GM21367 (cell line): ENCODE results near the gene CYP4F3.
"Not testable (repeated sequence)": the region's sequence is repeated elsewhere in the genome, so short reads cannot be mapped to it uniquely, and the experiment has no call there.

Source experiments
- ATAC-seq: cut with Tn5 transposase; IDR thresholded peaks from one replicate; pipeline ENCODE4 v1.9.1; 2021; ENCODE audit not compliant: unreplicated experiment

CYP4F3 gene

DNA sequence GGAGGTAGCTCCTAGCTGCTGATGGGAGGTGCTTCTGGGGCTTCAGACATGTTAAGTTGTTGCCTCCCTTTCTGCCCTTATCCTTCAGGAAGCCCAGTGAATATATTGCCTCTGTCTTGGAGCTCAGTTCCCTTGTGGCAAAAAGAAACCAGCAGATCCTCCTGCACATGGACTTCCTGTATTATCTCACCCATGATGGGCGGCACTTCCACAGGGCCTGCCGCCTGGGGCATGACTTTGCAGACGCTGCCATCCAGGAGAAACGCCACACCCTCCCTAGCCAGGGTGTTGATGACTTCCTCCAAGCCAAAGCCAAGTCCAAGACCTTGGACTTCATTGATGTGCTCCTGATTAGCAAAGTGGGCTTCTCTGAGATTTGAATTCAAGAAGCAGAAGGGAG is 26.2 kb downstream of the CYP4F3 start:
- ATAC-seq, result no peak

- no peak for ATAC-seq
These were observed 28.7 kb downstream of the CYP4F3 start for GRCh38 chr19:15669440-15669839.

DNA sequence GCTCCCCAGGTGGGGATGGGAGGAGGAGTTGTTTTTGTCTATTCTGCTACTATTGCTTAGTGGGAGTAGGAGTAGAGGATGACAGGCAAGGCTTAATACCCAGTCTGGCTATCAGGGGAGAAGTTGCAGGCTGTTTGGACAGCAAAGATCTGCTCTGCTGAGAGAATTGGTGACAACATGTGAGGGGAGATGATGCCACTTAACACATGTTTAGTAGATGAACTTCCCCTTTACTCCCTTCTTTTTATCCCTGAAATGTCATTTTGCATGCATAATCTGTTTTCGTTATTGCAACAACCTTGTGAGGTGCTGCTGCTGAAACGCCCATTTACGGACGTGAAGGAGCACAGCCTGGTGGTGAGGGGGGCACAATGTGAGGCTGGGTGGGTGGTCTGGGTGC is 29.2 kb downstream of the CYP4F3 start:
- no peak for ATAC-seq

- ATAC-seq, result no peak
These were observed 30.6 kb downstream of the CYP4F3 start for GRCh38 chr19:15671237-15671821.

DNA sequence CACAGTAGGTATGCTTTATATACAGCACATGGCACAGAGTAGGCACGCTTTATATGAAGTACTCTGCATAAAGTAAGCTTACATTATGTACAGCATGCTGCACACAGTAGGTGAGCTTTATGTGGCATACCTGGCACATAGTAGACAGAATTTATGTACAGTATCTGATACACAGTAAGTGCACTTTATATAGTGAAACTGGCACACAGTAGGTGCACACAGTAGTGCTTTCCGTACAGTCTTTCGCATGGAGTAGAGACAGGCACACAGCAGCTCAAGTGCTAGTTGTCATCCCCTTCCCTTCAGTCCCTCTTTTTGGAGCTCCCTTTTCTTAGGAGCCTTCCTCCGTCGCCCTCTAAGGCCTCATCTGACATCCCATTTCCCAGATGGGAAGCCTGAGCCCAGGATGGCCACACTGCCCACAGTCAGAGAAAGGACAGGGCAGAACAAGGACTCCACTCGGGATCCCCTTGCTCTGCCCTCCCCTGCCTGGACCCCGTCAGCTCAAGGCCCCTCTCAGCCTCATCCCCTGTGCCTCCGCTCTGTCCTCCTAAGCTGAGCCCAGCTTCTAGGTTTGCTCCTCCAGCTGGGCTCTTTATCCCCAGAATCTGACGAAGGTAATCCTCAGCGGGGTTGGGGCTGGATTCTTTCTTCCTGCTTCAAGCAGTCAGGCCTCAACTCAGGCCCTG is 31.3 kb downstream of the CYP4F3 start:
- ATAC-seq, result no peak

DNA sequence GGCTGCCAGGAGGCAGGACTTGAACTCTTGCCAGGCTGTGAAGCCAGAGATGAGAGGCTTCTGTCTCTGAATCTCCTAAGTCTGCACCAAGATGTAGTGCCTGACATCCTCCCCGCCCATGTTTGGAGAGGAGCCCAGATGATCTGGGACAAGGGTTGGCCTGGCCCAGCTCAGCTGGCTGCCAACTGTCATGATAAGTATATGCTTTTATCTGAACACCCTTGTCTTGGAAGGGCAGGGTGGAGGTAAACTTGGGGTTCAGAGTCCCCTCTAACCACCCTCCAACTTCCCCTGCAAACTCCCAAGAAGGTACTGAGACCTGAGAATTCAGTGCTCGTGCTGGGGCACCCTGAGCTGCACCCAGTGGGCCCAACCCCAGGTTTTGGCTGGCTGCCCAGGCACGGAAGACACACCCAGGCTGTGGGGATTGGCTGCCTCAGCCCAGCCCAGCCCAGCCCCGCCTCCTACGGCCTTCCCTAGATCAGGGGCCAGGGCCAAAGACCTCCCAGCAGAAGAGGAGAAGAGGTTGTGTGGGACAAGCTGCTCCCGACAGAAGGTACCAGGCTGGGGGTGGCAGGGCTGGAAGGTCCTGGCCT is 32.0 kb downstream of the CYP4F3 start, which contains the start of gene CYP4F12:
TSS of gene CYP4F12 (plus strand) at position 508 of the 596 bp plus-strand sequence. CDS start 443 bp downstream, outside the sequence.
- no peak for ATAC-seq

DNA sequence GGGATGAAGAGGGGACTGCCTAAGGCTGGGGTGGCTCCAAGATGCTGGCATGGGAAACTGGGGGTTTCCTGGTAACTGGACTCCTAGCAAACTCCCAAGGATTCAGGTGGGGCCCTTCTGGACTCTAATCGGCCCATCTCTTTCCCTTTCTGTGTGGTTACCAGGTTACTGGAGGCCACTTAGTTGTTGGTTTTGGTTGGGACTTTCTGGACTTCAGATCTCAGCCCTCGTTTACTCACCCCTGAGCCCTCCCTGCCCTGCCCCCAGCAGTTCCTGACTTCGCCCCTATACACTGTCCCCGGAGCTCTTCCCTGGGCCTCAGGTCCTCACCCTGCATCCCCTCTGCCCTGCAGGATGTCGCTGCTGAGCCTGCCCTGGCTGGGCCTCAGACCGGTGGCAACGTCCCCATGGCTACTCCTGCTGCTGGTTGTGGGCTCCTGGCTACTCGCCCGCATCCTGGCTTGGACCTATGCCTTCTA is 32.5 kb downstream of the CYP4F3 start:
- no peak for ATAC-seq

GRCh38 chr19:15675560-15675959 is 34.9 kb downstream of the CYP4F3 start:
- ATAC-seq, result no peak

- ATAC-seq, result no peak
These were observed 38.4 kb downstream of the CYP4F3 start for GRCh38 chr19:15679089-15679488.

DNA sequence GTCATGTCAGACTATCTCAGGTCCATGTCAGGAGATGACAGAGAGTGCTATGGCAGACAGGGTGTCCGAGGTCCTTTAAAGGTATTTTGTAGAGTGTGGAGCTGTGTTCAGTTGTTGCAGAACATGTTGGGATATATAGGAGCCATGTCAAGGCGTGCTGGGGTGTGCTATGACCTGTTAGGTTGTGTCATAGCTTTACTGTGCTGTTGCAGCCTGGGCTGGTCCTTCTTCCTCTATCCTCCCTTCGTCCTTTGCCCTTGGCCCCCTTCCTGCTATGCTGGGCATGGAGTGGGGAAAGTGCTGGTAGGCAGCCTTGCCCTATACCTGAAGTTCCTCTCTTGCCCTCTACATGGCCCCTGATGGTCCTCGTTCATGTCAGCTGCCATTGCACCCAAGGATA is 39.2 kb downstream of the CYP4F3 start:
- not testable (repeated sequence) for ATAC-seq

DNA sequence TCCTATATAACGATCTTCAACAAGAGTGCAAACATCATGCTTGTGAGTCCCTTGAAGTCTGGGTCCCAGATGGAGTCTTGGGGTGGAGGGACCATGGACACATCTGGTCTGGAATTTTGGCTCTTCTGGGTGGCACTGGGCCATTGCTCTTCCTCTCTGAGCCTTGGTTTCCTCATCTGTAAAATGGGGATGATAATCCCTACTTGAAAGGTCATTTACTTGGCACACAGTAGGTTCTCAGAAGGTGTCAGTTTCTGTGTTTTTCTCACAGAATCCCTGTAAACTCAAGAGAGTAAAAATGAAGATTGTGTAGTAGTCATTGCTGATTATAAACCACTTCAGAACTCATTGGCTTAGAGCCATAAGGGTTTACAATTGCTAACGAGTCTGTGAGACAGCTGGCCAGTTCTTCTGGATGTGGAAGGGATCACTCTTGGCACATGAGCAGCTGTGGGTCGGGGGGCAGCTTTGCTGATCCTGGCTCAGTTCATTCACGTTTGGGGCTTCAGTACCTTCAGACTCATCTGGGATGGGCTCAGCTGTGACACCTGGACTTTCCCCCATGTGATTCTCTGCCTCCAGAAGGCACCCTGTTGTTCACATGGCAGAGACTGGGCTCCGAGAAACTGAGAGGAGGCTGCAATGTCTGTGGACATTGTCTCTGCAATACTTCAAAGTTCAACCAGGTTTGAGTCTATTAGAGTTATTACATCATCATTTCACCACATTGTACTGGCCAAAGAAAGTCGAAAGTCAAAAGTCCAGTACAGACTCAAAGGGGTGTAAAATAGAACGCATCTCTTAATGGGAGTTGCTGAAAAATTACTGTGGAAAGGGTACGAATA is 40.0 kb downstream of the CYP4F3 start:
- no peak for ATAC-seq

- no peak for ATAC-seq
These were observed 42.7 kb downstream of the CYP4F3 start for GRCh38 chr19:15683411-15683810.

DNA sequence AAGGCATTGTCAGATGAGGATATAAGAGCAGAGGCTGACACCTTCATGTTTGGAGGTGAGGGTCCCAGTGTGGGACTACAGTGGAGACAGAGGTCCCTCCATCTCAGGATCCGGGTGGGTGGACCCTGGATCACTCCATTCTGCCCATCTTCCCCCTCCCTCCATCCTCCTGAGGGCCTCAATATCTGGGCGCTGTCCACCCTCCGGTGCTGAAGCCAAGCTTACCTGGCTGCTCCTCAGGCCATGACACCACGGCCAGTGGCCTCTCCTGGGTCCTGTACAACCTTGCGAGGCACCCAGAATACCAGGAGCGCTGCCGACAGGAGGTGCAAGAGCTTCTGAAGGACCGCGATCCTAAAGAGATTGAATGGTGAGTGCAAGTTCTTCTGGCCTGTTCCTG is 44.1 kb downstream of the CYP4F3 start:
- ATAC-seq, result no peak

- no peak for ATAC-seq
These were observed 56.0 kb downstream of the CYP4F3 start for GRCh38 chr19:15696654-15697194.

- ATAC-seq, result no peak
These were observed 61.2 kb downstream of the CYP4F3 start for GRCh38 chr19:15701757-15702533.

DNA sequence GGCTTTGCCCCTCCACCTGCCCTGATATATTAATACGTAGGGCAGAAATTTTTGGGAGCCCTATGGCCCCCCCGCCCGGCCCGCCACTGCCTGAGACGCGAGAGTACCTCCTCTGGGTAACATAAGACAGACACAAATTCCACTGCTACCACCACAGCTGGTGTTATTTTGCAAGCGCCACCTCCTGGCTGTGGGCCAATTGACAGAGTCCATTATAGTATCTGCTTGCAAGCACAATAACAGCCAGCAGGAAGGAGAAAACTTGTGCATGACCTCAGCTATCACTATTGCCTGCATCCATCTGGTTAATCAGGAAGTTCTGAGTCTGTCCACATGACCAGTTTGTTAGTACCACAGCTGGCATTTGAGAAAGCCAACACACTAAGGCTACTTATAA is 61.8 kb downstream of the CYP4F3 start:
- no peak for ATAC-seq
